Suppressor macrophage treated with lipopolysaccharide for 1 hour (primary cell): ENCODE data around the gene OTUD4.

Experiments used
- DNase-seq, 3 donors: peaks; one replicate each; pipeline ENCODE4 v3.0.0-alpha.2; 2020 to 2022

Gene OTUD4

DNA sequence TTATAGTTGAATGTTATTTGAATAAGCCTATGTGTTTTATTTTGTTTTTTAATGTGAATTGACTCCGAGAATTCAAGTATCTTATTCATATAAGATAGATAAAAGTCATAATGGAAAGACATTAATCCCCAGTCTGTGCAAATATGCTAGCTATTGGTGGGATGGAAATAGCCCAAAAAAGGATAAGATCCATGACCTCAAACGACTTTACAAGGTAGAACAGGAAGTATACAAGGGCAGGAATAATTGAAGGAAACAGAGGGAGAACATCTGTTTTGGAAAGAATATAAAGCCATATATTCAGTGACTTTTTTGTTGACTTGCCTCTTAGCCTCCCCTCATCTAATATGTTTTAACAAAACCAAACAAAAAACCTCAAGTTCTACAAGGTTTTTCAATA lies 73.3 kb downstream of the OTUD4 start:
- DNase-seq = no peak

GRCh38 chr4:145103496-145103895 lies 76.9 kb downstream of the OTUD4 start:
- DNase-seq = peak; percentile 77 to 94 (median 90)

GRCh38 chr4:145102619-145103018 lies 77.8 kb downstream of the OTUD4 start:
- DNase-seq = no peak

GRCh38 chr4:145101091-145101490 lies 79.3 kb downstream of the OTUD4 start:
- no peak for DNase-seq

DNA sequence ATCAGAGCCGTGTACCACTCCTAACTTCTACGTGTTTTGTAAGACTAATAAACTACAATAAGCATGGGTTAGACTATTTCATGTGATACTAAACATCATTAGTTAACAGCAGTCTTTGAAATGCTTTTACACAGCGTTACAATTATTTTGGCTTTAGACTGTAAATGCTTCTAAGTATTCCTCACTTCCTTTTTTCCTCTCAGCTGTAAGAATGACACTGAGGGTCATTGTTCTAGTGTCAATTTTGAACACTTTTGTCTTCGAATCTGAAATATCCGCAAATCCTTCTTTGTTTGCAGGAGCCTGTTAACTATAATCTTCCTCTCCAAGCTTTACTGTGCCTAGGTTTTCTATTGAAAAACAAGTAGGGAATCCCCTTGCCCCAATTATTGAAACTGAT lies 80.7 kb downstream of the OTUD4 start:
- peak; percentile 18 to 60 (median 50) for DNase-seq

- DNase-seq = peak; percentile 84 to 95 (median 89)
These were observed 81.7 kb downstream of the OTUD4 start for GRCh38 chr4:145098675-145099037.

- DNase-seq = peak; percentile 99 to 100 (median 99)
These were observed 82.3 kb downstream of the OTUD4 start, which contains the start of the genes ABCE1 and ANAPC10 for GRCh38 chr4:145097821-145098674. Gene ABCE1, plus strand, starts transcription at chr4:145098311. Its CDS starts 6,102 bp downstream, at chr4:145104413. Gene ANAPC10, minus strand, starts transcription at chr4:145098196. Its CDS starts 2,097 bp downstream, at chr4:145096099.

GRCh38 chr4:145097331-145097820 lies 83.0 kb downstream of the OTUD4 start:
- DNase-seq = no peak

DNA sequence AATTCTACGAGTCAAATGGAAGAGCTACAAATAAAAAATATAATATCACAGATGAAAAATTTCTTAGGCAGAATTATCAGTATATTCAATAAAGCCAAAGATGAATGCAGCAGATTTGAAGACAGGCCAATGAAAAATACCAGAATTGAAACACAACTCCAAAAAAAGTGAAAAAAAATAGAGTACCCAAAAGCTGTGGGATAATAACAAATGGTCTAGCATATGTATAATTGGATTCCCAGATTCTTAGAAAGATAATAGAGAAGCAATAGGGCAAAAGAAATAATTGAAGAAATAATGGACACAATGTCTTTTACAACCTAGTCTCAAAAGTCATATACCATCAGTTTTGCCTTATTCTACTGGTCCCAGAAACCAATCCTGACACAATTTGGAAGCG lies 86.8 kb downstream of the OTUD4 start:
- no peak for DNase-seq

DNA sequence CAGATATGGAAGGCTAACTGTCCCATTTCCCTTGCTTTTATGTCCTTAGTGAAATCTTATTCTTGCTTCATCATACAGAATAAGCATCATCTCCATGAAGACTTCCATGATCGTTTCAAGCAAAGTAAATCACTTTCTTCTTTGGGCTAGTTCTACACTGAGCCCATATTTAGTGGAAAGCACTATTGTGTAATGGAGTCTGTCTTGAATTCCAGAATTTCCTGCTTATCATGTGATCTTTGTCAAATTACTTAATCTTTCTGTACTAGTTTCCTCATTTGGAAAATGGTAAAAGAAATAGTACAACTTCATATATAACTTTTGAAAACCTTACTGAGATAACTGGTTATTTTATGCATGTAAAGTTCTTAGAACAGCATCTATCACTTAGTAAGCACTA lies 90.0 kb downstream of the OTUD4 start:
- DNase-seq = peak; percentile 34 to 76 (median 71)

DNA sequence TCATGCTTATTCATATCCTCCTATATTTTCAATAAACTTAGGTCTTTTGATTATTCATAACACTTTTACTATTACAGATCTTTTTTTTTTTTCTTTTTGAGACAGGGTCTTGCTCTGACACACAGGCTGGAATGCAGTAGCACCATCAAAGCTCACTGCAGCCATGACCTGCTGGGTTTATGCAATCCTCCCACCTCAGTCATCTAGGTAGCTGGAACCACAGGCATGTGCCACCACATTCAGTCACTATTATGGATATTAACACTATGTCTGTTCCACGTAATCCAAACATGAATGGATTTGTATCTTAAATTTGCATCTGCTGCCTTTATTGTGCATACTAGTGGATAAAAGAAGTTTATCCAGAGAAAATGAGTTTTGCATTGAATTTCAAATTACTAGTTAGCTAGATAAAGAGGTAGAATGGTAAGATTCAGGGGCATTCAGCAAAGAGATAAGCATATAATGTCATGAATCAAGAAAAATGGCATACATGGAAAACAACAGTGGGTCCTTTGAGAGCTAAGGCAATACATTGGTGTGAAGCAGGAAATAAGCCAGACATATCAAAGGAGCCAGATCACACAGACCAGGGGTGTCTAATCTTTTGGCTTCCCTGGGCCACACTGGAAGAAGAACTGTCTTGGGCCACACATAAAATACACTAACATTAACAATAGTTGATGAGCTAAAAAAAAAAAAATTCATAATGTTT lies 96.3 kb downstream of the OTUD4 start:
- no peak for DNase-seq
